ENCODE measurements around the gene CLRN1. TPM values are rescaled to one million over a fixed set of nuclear protein-coding genes. Genes with fewer than 3 reads are reported as not detected.
"Not testable (repeated sequence)": the region's sequence is repeated elsewhere in the genome, so short reads cannot be mapped to it uniquely, and the experiment has no call there.

CLRN1 gene, protein sequence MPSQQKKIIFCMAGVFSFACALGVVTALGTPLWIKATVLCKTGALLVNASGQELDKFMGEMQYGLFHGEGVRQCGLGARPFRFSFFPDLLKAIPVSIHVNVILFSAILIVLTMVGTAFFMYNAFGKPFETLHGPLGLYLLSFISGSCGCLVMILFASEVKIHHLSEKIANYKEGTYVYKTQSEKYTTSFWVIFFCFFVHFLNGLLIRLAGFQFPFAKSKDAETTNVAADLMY
- polyA plus RNA-seq (ENCODE audit: insufficient read depth in 1 of 5, insufficient read length in 5 of 5, low replicate concordance in 1 of 5): not detected
- long read RNA-seq, donor 1, partial matches to known transcripts: 0 of 1 reads
- long read RNA-seq, donor 1, other reads (novel, unspliced or antisense): 0 of 1 reads
- long read RNA-seq, donor 2: 0 reads
- long read RNA-seq, donor 3: 0 reads
- long read RNA-seq, donor 4: 0 reads
- long read RNA-seq, donor 5: 0 reads
- long read RNA-seq, donor 6: 0 reads
- long read RNA-seq, donor 7: 0 reads
- long read RNA-seq, donor 8: 0 reads

DNA sequence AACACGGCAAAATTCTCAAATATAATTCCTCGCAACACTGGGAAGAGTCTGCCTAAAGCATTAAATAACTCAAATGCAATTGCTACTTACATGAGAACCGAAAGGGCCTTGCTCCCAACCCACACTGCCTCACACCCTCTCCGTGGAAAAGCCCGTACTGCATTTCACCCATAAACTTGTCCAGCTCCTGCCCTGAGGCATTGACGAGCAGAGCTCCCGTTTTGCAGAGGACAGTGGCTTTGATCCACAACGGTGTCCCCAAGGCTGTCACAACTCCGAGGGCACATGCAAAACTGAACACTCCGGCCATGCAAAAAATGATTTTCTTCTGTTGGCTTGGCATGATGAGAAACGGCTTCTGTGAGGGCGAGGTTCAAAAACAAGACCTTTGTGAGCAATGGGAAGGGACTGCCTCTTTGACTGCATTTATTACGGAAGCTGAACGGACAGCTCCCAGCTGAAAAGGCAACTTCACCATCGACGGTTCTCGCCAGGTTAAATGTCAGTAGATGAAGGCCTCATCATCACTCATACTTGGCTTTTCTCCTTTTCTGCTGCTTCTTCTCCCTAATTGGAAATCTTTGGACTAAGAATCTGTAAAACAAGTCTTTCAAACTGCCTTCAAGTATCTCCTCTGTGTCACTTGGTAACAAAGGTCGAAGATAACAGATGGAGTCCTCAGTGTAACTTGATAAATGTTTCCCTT, at the start of gene CLRN1:
TSS of gene CLRN1 (minus strand) at position 362 of the 706 bp plus-strand sequence. CDS start at position 343, 19 bp downstream.
- no peak for DNase-seq

DNA sequence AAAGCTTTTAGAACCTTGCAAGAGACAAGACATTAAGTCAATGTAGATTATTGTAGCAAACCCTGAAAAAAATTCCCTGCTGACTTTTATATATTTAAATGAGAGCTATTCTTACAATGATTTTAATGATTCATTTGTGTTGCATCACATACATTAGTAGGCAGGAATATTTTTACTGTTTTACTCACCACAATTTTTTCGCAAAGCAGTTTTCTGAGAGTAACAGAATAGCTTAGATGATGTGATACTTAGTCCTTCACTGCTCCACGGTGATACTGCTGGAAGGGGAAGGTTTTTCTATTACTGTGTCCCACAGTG, 43.9 kb upstream of the CLRN1 start:
- DNase-seq: no peak

DNA sequence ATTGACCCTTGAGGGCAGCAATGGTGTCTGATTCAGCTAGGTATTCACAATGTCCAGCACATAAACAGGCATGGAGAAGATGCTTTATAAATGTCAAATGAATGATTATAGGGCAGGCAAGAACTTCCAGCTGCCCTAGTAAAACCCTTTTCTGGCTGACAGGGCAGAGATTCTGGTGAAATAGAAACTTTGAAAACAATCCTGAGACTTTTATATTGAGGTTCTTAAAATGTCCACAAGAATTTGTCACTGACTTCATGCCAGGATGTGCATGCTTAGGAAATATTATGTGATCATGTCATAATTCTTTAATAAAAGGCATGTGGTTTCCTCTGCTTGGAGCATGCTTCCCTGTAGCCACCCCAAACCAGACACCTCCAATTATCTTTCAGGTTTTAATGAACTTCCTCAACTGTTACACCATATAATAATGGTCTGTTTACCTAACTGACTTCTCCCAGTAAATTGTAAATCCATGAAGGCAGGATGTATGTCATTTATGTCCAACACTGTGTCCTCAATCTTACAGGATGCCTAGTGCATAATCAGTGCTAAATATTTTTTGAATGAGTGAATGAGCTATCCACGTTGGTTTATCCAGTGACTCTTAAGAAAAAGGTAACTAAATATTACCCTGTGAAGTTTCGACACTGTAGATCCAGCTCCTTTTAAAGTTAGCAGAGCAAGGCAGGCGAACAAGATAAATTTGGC, 43.4 kb upstream of the CLRN1 start:
- no peak for DNase-seq

DNA sequence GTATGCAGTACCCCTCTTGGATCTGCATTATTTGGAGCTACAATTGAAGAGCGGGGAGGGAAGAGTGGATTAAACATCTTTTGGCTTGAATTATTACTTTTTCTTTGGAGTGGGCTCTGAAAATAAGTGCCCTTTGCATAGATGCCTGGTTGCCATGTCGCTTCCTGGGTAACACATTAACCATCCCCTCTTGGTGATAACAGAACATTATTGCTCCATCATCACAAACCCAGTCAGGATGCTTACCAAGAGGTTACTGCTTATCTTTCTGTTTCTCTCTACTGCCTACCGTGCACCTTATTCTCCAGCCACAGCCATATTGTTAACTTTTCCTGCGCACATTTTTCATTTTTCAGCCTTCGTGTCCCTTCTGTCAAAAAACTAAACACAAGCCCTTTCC, 42.7 kb upstream of the CLRN1 start:
- DNase-seq: no peak

DNA sequence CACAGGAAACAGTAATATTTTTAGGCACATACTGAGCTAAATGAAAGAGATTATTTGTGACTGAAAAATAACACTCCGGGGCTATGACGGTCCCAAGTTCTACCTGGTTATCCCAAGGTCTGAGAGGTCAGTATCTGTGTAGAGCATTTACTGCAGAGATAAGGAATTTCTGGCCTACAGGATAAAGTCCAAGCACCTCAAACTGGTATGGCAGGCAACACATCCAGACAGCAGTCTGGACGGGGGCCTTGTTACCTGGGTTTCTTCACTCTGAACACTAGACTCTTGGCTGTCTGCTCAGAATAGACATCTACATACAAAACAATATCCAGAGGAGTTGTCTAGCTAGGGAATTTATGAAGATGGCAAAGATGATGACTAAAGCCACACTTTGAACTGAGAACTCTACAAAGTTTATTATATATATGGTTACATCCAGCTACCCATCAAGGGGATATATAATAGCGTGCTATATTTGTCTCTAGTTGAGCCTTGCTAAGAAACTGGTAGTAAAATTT, 42.0 kb upstream of the CLRN1 start:
- no peak for DNase-seq

DNA sequence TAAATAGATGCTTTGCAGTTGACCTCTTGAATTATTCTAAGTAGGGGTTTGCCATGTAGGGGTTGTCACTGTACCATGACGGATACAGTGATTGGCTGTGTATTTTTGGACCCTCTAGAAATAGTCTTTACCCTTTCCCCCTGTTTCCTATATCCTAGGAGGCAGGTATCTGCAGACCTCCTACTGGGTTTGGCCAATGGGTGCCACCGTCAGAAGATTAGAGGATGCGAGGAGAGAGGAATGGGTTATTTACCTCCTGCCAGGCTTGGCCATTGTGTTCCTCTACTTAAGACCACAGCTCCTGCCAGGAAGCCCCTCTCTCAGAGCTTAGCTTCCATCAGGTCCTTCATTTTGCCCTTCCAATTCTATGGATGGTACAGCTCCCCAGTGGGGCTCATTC, 40.2 kb upstream of the CLRN1 start:
- no peak for DNase-seq

DNA sequence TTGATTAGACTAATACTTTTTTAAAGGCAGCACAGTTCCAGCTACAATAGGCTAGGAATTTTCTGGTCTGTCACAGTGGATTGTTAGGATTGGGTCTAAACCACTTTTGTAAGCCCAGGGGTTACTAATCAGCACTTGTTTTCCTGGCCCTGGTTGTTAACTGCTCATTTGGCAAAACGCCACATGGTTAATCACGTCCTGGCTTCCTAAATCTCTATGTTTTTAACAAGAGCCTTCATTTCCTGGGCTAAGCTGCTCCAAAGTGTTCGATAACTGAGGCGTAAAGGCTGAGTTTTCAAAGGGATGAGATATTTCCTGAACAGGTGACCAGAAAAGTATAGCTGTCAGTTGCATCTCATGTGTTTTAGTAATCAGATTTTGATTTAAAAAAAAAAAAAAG, 38.9 kb upstream of the CLRN1 start:
- DNase-seq: no peak

DNA sequence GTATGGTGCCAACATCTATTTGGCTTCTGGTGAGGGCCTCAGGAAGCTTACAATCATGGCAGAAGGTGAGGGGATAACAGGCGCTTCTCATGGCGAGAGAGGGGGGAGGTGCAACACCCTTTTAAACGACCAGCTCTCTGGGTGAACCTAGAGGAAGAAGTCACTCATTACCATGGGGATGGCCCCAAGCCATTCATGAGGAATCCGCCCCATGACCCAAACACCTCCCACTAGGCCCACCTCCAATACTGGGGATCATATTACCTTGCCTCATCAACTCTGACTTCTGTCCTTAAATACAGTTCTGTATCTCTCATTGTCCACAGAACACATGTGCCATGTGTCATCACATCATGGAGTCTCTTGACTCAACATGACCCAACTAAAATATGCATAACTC, 37.5 kb upstream of the CLRN1 start:
- no peak for DNase-seq

DNA sequence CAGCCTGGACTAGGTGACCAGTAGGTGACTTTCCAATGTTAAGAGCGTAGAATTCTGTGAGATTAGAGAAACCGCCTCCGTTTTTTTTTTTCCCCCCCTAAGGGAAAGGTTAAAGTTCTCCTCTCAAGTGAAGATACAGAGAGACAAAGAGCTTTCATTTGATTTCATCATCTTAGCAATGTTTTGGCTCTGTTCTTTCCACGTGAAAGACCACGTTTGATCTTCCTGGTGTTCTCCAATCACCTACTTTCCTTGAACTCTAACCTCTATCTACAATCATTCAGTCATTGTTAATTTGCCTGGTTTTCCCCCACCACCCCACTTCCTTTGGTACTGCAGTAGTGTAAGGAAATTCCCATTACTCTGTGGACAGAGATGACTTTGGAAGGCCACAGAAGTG, 36.9 kb upstream of the CLRN1 start:
- no peak for DNase-seq

DNA sequence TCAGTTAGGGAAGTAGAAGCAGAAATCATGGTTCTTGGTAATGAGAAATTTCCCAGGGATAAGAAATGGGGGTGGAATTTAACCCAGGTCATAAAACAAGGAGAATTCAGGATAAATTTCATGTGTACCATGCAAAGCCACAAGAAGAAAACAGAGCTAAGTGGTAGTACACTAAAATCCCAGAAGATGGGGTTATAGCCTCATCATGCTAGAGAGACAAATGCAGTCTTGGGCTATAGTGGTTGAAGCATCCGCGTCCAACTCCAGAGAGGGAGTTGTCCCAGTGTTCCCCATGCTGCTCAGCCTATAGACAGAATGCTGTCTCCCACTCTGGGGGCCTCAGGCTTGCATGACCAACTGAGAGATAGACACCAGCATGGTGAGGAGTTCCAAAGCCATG, 36.2 kb upstream of the CLRN1 start:
- DNase-seq: peak in 1 of 2 donors; percentile 18

DNA sequence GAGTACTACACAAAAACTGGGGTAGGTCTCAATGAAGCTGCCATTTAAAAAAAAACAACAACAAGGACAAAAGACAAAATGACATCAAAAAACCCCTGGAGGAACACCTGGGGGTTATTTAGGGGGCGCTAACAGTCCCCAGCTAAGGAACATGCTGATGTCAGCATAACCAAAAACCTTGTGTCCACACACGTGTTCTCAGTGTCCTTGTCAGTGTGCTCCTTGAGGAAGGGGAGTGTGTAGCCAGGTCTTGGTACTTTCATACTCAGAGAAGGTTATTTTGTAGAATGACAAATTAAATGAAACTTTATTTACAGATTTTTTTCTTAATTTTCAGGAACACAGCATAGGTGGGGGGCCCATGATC, 31.2 kb upstream of the CLRN1 start:
- no peak for DNase-seq

DNA sequence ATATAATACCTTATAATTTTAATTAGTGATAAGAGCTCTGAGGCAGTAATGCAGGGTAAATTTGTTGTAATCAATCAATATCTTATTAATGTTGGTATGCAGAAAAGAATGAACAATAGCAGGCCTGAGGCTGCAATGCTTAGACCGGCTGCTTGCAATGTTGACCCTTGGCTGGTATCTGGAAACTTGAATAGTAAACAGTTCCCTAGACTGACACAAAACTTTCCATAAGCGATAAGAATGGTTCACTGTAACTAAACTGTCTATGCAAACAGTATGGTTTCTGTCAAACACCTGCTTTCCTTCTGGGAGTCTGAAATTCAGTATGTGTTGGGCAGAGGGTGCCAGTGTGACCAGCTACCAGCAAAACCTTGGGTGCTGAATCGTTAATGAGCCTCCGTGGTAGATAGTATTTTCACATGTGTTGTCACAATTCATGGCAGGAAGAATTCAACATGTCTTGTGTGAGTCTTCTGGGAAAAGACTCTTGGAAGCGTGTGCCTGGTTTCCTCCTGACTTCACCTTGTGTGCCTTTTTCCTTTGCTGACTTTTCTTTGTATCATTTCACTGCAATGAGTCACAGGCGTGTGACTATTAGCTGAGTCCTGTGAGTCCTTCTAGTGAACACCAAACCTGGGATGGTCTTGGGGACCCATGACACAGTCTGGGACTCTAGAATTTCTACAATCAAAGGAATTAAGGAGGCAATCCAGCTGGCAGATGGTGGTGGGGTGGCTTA, 30.7 kb upstream of the CLRN1 start:
- peak in 1 of 2 donors; percentile 6 for DNase-seq

DNA sequence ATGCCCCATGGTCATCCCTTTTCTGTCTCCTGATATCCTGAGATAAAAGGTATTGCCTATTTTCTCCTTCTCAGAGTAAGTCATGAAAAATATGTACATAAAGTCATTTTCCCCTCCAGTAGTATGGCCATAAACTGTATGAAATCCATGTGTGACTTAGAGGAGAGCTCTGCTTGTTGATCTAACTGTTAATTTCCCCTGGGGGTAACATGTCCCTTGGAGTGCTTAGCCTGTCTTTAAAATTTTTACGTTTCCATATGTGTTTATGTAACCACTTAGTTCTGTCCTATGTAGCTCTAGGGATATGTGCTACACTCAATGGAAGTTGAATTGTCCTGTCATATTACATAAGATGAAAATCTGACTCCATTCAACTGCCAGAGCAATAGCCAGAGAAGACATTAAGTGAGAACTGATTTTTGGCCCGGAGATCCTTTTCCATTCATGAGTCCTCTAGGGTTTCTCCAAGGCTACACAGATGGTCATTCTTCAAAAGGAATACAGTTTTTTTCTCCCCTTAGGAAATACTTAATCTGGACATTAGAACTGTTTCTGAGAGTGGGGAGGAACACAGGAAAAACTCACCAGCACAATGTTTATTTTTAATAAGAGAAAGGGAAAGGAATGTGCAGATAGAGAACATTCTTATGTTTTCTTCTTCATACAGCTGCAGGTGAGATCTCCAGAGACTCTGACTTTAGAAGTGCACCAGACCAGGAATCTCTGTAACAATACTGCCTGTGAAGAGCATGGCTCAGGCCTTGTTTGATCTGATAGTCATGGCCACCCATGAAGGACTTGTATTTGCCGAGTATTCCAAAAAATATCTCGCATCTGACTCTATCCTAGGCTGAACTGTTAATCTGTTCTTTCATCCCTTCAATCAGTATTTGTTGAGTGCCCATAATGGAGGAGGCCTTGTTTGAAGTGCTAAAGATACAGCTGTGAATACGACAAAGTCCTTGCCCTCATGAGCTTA, 29.8 kb upstream of the CLRN1 start:
- peak; percentile 24 to 33 for DNase-seq

DNA sequence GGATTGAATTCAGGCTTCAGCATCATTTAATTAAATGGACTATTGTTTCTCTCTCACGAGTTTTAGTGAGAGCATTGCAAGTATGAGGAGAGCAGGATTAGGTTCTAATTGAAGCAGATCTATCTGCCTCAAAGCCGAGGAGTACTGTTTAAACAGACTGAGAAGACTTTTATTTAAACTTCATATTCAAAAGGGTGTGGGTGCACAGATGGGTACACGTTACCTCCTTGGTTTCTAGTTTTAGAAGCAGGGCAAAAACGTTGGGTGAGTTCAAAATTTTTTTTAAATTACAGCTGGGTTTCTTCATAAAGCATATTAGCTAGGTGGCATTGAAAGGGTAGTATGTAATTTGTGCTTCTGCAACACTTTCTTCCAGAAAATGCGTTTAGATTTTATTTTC, 26.5 kb upstream of the CLRN1 start:
- no peak for DNase-seq

DNA sequence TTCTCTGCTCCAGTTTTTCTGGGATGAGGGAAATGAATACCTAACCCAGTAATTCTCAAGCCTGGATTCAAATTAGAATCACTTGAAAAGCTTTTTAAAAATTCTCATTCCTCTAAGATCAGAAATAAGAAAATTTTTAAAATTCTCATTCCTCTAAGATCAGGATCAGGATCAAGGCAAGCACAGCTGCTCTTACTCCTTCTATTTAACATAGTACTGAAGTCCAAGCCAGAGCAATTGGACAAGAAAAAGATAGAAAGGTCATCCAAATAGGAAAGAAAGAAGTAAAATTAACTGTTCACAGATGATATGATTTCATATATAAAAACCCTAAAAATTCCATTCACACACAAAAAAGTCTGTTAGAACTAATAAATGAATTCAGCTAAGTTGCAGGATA, 24.2 kb upstream of the CLRN1 start:
- DNase-seq: no peak

DNA sequence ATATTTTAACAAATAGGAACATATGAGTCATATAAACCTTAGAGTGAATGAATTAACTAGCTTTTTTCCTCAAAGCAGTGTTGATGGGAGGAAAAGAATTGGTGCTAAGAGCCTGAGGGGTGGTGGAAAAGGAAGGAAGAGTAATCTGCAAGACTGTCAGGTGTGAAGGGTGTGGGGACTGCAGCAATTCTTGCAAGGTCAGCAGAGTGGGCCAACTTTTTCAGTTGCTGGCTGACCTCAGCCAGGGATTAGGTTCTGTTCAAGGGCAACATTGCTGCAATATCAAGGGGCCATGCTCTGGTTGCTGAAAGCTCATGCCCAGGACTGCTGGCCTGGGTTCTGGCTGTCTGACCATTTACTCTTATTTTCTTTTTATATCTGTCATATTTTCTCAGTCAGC, 23.0 kb upstream of the CLRN1 start:
- DNase-seq: no peak

DNA sequence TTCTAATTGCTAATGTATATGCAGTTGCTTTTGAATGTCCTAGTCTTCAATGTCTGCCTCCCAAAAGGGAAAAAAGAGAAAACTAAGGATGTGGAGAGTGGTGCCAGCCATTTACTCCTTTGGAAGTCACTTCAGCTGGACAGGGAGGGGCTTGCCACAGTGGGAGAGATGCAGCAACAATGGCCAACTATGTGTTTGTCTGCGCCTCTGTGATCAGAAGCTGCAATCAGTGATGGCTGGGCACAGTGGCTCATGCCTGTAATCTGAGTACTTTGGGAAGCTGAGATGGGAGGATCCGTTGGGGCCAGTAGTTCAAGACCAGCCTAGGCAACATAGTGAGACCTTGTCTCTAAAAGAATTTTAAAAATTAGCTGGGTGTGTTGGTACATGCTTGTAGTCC, 16.7 kb upstream of the CLRN1 start:
- no peak for DNase-seq

DNA sequence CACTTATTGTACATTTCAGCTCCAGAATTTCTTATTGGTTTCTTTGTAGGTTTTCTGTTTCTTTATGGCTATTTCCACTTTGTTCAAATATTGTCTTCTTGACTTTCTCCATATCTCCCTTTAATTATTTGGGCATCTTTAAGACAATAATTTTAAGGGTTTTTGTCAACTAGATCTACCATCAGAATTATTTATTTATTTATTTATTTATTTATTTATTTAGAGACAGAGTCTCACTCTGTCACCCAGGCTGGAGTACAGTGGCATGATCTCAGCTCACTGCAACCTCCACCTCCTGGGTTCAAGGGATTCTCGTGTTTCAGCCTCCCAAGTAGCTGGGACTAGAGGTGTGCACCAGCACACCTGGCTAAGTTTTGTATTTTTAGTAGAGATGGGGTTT, 15.9 kb upstream of the CLRN1 start:
- DNase-seq: not testable (repeated sequence)

DNA sequence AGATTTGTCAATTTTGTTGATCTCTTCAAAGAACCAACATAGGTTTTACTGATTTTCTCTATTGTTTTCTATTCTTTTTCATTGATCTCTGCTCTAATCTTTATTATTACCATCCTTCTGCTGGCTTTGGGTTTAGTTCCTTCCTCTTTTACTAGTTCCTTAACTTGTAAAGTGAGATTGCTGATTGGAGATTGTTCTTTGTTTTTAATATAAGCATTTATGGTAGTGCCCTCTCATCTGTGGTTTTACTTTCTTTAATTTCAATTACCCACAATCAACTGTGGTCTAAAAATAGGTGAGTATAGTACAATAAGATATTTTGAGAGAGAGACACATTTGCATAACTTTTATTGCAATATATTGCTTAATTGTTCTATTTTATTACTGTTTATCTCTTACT, 13.2 kb upstream of the CLRN1 start:
- DNase-seq: no peak

DNA sequence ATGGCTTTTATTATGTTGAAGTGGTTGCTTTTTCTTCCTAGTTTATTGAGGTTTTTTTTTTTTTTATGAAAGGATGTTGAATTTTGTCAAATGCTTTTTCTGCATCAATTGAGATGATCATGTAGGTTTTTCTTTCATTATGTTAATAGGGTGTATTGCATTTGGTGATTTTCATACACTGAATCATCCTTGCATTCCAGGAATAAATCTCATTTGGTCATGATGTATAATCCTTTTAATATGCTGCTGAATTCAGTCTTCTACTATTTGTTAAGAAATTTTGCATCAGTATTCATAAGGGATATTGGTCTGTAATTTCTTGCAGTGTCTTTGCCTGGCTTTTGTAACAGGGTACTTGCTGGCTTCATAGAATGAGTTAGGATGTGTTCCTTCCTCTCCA, 11.5 kb upstream of the CLRN1 start:
- DNase-seq: no peak
